ENCODE data around the gene FAM234B.

Gene FAM234B

GRCh38 chr12:13093191-13093847, 49.1 kb downstream of the FAM234B start:
- no peak for DNase-seq (ENCODE audit: low spot score)

DNA sequence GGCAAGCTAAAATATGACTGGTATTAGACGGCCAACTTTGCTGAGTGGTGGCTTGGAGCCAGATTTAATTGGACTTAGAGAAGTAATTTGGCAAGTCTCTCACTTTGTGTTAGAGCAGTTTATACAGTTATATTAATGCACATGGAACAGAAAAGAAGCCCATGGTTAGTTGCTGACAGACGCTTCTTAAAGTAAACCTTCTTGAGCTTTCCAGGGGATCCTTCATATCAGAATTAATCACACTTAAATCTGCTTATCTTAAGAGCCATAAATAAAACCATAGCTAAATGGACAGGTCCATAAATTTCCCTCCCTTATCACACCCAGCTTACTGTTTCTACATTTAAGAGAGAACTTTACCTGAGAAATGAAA, 49.7 kb downstream of the FAM234B start:
- DNase-seq (ENCODE audit: low spot score) = no peak

DNA sequence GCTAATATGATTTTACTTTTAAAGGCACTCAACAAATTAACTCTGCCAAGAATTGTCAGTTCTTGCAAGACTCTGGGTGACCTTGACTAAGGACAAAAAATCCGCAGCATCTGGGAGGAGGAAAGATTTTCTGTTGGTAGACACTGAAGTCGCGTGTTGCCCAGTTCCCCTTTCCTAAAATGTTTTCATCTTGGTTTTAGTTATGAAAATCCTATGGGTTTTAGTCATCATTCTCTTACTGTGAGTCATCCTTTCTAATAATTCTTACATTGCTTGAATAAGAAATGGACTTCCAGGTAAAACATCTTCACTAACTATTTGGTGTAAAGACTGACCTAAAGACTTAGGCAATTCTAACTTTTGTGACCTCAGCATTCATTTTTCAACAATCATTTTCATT, 50.2 kb downstream of the FAM234B start:
- DNase-seq (ENCODE audit: low spot score) = no peak

- no peak for DNase-seq (ENCODE audit: low spot score)
These were observed 51.2 kb downstream of the FAM234B start for GRCh38 chr12:13095266-13095995.

- DNase-seq (ENCODE audit: low spot score) = no peak
These were observed 53.4 kb downstream of the FAM234B start for GRCh38 chr12:13097491-13098011.

DNA sequence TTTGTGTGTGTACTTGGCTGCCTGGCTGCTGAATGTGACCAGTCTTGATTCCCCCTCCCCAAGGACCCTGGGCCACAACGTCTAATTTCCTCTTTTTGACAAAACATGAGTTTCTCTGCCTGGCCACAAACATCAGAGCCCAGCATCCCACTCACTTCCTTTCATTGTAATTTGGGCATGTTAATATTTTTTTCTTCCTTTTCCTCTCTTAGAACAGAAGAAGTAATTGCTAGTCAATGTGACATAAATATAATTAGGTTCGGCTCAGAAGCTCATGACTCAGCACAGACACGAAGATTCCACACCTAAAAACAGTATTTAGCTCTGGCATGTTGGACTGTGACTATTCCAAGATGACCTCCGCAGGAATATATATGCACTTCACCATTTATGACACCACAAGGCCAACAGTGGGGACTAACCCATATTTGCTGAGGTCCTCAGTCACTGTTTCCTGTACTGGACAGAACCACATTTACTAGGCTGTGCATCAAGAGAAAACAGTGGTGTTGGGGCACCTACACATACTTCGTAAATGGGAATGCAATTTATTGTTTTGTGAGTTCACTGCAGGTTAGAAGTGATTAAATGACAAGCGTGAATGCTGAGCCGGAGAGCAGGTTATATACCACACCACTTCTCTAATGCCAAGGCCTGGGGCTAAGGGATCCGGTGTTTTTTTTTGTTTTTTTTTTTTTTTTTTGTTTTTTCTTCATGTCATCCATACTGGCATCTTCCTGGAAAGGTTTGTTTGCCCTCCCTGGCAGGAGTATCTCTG, 55.1 kb downstream of the FAM234B start:
- DNase-seq (ENCODE audit: low spot score) = no peak

- DNase-seq (ENCODE audit: low spot score) = no peak
These were observed 55.8 kb downstream of the FAM234B start for GRCh38 chr12:13099844-13100604.

GRCh38 chr12:13100605-13100881, 56.4 kb downstream of the FAM234B start:
- no peak for DNase-seq (ENCODE audit: low spot score)

- DNase-seq (ENCODE audit: low spot score) = peak; percentile 89
These were observed 56.9 kb downstream of the FAM234B start for GRCh38 chr12:13100882-13101769.

DNA sequence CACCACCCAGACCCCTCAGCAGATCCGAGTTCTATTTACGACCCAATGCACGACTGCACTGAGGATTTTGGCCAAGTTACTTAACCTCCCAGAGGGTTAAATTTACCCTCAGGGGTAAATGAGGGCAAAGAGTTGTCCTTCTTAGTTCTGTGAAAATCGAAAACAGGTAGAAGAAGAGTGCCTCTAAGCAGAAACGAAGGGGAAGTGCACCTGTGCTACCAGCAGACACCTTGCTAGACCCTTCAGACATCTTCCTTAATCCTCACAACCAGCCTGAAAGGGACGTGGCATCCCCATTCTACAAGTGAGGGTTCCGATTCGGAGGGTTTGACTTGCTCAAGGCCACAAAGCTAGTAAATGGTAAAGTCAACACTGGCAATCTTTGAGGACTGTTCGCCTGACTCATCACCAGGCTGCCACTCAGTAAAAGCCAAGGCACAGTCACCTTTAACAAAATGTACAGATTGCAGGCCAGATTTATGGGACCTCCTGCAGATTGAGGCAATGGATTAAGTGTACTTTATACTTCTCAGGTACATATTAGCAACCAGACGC, 57.7 kb downstream of the FAM234B start:
- peak; percentile 28 for DNase-seq (ENCODE audit: low spot score)

DNA sequence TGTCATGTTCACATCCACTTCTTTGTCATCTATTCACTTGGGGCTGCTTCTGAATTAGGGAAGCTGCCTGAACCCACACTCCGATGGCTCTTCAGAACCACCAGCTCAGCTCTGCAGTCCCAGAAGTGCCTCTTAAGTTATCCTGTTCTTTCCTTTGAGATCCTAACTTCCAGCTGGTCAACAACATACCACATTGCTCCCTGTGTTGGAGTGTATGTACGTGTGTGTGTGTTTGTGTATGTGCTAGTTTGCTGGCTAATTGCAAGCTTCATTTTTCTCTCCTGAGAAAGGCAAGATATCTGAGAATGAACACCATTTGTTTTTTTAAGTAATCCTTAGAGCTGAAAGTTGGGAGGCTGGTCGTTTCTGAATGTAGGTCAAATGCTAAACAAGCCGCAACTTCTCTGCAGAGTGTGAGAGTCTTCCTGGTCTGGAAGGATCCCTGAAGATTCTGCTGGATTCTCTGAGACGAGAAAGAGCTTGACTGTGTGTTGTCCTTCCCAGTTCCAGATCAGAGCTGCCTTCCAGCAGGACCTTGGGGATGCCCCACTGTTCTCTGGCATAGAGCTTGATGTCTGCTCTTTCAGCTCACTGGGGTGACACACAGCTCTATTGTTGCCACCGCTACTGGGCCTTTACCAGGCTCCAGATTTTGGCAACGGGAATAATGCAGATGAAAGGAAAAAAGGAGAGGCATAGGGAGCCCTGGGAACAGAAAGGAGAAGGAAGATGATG, 58.4 kb downstream of the FAM234B start:
- DNase-seq (ENCODE audit: low spot score) = peak; percentile 79

DNA sequence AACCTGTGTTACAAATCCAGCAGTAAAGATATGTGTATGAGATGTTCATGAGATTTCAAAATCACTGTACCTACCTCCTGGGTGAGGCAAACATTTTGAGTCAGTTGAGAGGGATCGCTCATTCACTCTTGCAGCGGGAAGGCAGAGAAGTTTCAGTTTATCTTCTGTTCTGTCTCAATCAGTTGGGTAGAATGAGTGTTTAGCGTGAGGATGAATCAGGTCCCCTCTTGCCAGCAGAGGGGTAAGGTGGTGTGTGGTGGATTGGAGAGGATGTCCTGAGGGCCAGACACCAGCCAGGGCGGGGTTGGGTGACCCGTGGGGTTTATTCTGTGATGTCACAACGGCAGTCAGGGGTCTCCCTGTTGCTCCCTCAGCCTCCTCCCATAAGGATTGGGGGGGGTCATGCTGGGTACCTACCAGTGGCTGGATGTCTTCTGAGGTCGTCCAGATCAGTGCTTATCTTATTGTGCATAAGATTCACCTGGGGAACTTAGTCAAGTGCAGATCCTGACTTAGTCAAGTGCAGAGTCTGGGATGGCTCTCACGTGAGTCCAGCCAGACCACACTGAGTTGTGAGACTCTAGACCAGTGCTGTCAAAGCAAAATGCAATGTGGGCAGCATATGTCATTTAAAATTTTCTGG, 59.3 kb downstream of the FAM234B start, which contains the start of gene GSG1:
Gene GSG1, minus strand, starts transcription at position 277 of the 643 bp plus-strand sequence. Its CDS starts 155 bp downstream, at position 122.
- DNase-seq (ENCODE audit: low spot score) = no peak

DNA sequence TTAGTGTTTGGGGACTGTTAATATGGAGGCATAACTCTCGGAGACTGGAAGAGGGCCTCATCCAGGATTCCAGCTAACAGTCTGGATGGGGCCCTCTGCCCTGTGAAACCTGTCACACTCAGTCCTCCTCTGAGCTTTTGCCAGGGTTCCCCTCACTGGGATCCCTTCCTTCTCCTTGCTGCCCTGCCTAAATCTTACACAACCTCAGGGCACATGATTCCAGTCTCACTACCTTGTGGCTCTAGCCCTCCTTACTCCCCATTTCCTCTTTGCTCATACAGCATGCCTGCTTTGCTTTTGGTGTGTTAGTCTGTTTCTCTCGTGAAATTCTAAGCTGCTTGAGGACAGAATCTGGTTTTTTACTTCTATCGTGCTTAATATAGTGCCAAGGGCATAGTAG, 60.2 kb downstream of the FAM234B start:
- DNase-seq (ENCODE audit: low spot score) = peak; percentile 32

DNA sequence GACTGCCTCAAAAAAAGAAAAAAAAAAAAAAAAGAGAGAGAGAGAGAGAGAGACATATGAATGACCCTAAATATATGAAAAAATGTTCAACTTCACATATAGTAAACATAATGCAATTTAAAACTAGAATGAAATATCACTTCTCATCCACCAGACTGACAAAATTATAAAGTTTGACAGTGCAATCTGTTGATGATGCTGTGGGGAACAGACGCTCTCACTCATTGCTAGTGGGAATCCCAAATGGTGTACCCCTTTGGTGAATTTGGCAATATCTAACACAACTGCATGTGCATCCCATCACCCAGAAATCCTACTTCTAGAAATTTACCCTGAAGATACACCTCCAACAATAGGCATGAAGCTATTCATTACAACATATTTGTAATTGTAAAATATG, 61.6 kb downstream of the FAM234B start:
- DNase-seq (ENCODE audit: low spot score) = no peak

GRCh38 chr12:13106666-13107065, 62.5 kb downstream of the FAM234B start:
- DNase-seq (ENCODE audit: low spot score) = no peak

DNA sequence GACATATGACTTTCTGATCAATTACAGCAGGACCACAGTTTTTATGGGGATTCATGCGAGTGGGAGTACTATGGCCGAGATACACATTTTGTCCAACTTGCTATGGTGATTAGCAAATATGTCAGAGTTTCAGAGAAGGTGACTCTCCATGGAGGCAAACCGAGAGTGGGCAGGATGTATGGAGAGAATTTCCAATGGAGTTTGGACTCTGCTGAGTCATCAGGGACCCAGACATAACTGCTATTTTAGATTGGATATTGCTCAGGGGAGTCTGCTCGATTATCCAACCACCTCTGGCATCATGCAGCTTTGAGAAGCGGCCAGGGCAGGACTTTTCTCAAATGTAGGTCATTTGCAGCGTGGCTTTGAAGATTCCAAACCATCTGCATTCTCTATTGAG, 68.8 kb downstream of the FAM234B start:
- no peak for DNase-seq (ENCODE audit: low spot score)

DNA sequence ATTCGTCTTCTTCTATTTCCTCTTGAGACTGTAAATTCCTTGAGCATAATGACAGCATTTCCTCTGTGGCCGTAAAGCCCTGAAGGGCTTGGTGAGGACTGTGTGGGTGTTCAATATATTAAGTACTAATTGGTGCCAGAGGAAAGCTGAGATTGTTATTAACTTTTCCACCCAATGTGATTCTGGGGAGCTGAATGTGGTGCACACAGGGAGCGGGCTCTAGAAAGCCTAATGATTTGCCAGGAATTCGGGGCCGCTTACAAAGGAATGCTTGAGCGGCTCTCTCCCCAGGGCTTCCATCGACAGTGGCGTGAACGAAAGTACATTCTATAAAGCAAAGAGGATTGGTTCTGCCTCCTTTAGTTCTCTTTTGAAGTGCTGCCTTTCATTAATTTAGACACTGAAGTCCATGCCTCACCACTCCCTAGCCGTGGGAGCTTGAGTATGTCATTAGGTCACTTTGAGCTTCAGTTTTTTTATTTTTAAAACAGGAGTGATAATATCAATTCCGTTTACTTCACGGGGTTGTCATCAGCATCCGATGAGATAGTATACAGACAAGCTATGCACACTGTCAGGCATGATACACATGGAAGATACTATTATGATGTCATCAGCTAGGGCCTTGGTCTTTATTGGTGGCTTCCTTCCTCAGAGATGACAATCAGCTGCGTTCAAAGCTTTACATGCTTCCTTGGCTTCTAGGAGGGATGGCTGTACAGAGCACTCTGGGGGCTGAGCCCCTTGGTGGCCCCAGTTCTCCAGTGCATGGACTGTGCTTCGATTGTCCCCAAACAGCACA, 70.3 kb downstream of the FAM234B start:
- DNase-seq (ENCODE audit: low spot score) = no peak

DNA sequence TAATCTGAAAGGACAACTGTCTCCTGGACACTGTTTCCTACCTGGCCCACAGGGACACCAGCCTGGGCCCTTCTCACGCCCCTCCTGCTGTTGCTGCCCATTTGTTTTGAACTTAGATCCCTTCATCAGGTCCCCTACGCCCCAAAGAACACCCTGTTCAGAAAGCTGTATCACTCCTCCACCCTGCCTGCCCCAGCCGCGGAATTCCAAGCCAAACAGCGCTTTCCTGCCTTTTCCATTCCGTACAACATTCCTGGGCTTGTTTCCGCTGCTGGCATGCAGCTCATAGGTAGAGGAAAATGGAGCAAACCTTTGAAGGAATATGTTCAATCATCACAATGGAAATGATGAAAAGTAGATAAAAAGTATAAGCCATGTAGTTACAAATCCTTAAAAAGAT, 72.1 kb downstream of the FAM234B start:
- no peak for DNase-seq (ENCODE audit: low spot score)

DNA sequence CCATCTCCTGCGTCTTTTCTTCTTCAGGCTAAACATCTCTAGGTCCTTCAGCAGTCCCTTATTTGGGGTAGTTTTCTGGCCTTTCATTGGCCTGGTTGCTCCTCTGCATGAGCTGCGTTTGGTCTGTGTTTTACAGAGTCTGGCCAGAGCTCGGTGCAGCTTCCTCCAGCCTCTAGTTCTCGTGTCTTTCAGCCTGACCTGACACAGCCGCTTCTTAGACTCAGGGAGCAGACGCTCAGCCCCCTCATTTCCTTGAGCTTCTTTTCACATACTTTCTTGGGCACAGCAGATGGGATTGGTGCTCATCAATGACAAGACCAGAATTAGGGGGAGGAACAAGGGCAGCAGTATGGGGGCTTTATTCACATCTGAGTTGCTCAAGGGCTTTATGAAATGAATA, 72.8 kb downstream of the FAM234B start:
- no peak for DNase-seq (ENCODE audit: low spot score)

All from Ammon's horn (tissue), 1 donor.